ENCODE results near the gene CLEC11A. TPM values are rescaled to one million over a fixed set of nuclear protein-coding genes. Genes with fewer than 3 reads are reported as not detected.

The CLEC11A gene
- total RNA-seq, 2 experiments from 2014 or later, result 2.2 to 2.7 TPM

- Mint-ChIP-seq H3K36me3 (ENCODE audit: low read depth) (no peaks in the 10 kb centered on the region), H3K9me3 (no peaks in the 10 kb centered on the region), H3K4me1 (ENCODE audit: low read depth) (no peaks in the 10 kb centered on the region), H3K4me3 (no peak overlapping the region), H3K27ac (no peak overlapping the region), H3K27me3 (peaks cover 30% of the 10 kb centered on the region)
- no peak for ATAC-seq
- ChIA-PET CTCF (interaction anchor here (1.8 kb wide), 1 partner anchor 75 kb away, joined by 5 read pairs; no protein-coding TSS in a partner anchor), POLR2A (no interaction called here)
- TF ChIP-seq CTCF (IDR thresholded peaks at IDR 0.05), result no peak
- no peak for DNase-seq
- intact Hi-C loops (cut with micrococcal nuclease), result no loop called here
Observed at GRCh38 chr19:50703915-50704796, 19.0 kb upstream of the CLEC11A start.

- CTCF ChIA-PET, result interaction anchor here (0.7 to 1.5 kb wide), 6 partner anchors 9 to 219 kb away, joined by 3 to 7 read pairs (median 4); no protein-coding TSS in a partner anchor
- H3K27me3 Mint-ChIP-seq, result peaks cover 26% of the 10 kb centered on the region
- POLR2A ChIA-PET, result interaction anchor here (1.1 kb wide), 1 partner anchor 16 kb away, joined by 5 read pairs; no protein-coding TSS in a partner anchor
- no peaks in the 10 kb centered on the region for H3K36me3 Mint-ChIP-seq (ENCODE audit: low read depth)
- DNase-seq (peak; percentile 67), ATAC-seq (peak; percentile 90)
- H3K9me3 Mint-ChIP-seq, result no peaks in the 10 kb centered on the region
- H3K27ac Mint-ChIP-seq, result no peak overlapping the region
- intact Hi-C loops (cut with micrococcal nuclease), result no loop called here
- H3K4me3 Mint-ChIP-seq, result no peak overlapping the region
- H3K4me1 Mint-ChIP-seq (ENCODE audit: low read depth), result no peaks in the 10 kb centered on the region
- peak; percentile 58 for TF ChIP-seq CTCF (IDR thresholded peaks at IDR 0.05)
Observed at GRCh38 chr19:50705422-50706019, 17.6 kb upstream of the CLEC11A start.

GRCh38 chr19:50706387-50706786 lies 16.8 kb upstream of the CLEC11A start:
- no peak for TF ChIP-seq CTCF (IDR thresholded peaks at IDR 0.05)
- ATAC-seq (no peak), DNase-seq (no peak)
- Mint-ChIP-seq H3K27me3 (peaks cover 24% of the 10 kb centered on the region), H3K4me1 (ENCODE audit: low read depth) (no peaks in the 10 kb centered on the region), H3K36me3 (ENCODE audit: low read depth) (no peaks in the 10 kb centered on the region), H3K9me3 (no peaks in the 10 kb centered on the region), H3K4me3 (no peak overlapping the region), H3K27ac (no peak overlapping the region)
- ChIA-PET CTCF (interaction anchor here (1.1 to 1.7 kb wide), 3 partner anchors 75 to 215 kb away, joined by 3 to 4 read pairs (median 4); no protein-coding TSS in a partner anchor), POLR2A (interaction anchor here (0.8 kb wide), 1 partner anchor 90 kb away, joined by 3 read pairs; no protein-coding TSS in a partner anchor)
- intact Hi-C loops (cut with micrococcal nuclease), result no loop called here

GRCh38 chr19:50708179-50708879 lies 14.8 kb upstream of the CLEC11A start:
- no peak for TF ChIP-seq CTCF (IDR thresholded peaks at IDR 0.05)
- peaks cover 20% of the 10 kb centered on the region for H3K27me3 Mint-ChIP-seq
- CTCF ChIA-PET, result interaction anchor here (1.4 to 1.7 kb wide), 3 partner anchors 9 to 75 kb away, joined by 3 to 4 read pairs (median 4); no protein-coding TSS in a partner anchor
- intact Hi-C loops (cut with micrococcal nuclease), result no loop called here
- ATAC-seq (no peak), DNase-seq (no peak)
- no peaks in the 10 kb centered on the region for H3K36me3 Mint-ChIP-seq (ENCODE audit: low read depth)
- H3K4me1 Mint-ChIP-seq (ENCODE audit: low read depth), result peaks cover 6% of the 10 kb centered on the region
- H3K27ac Mint-ChIP-seq, result no peak overlapping the region
- no peaks in the 10 kb centered on the region for H3K9me3 Mint-ChIP-seq
- no peak overlapping the region for H3K4me3 Mint-ChIP-seq
- POLR2A ChIA-PET, result no interaction called here

Measured in activated CD8-positive, alpha-beta T cell treated with anti-CD3 and anti-CD28 coated beads for 36 hours (primary cell).